SK-N-SH (cell line): ENCODE measurements around the gene ADAMTSL5. TPM values are rescaled to one million over a fixed set of nuclear protein-coding genes. Genes with fewer than 3 reads are reported as not detected.

ENCODE experiments used
- CTCF ChIA-PET: fragments of 300-600, 350-600 bp; formaldehyde crosslinking; extraction: SDS; loops from one replicate; lab custom pipeline; 2021; lab: Yijun Ruan, JAX
- POLR2A ChIA-PET: fragments of 350-600 bp; sonication (Branson Sonifier 250); formaldehyde crosslinking; extraction: SDS; loops from one replicate; lab custom pipeline; 2020; ENCODE audit warnings: antibody characterized with exemption, inconsistent platforms; lab: Yijun Ruan, JAX
- DNase-seq: peaks from one replicate; pipeline ENCODE4 v3.0.0; 2012
- H2AFZ ChIP-seq: fragments of 200-600 bp; sonication (generic); 2 replicates; pipeline ENCODE4 v1.8.1; 2016; ENCODE audit warnings: antibody characterized with exemption, mild to moderate bottlenecking, low read depth
- H3F3A ChIP-seq: fragments of 200-600 bp; sonication (generic); replicated peaks from 2 replicates; pipeline ENCODE3; 2016; ENCODE audit warnings: antibody characterized with exemption, mild to moderate bottlenecking; ENCODE audit not compliant: insufficient read depth
- H3K27ac ChIP-seq, 2 experiments: fragments of 200-500 bp in 1 of 2; fragments of 200-600 bp in 1 of 2; sonication (Bioruptor generic) in 1 of 2; sonication (generic), shearing (Covaris generic) in 1 of 2; 2 replicates each; pipeline versions ENCODE4 v1.5.1 to v1.6.1; 2014 to 2016; ENCODE audit warnings: low read depth in 2 of 2, inconsistent platforms in 1 of 2, low read length in 1 of 2, mild to moderate bottlenecking in 1 of 2, mixed read lengths in 1 of 2
- H3K27me3 ChIP-seq: fragments of 200-600 bp; sonication (generic), shearing (Covaris generic); 2 replicates; pipeline ENCODE4 v1.6.1; 2016; ENCODE audit warnings: mixed run types; ENCODE audit not compliant: insufficient read depth
- H3K36me3 ChIP-seq, 2 experiments: fragments of 200-500 bp in 1 of 2; fragments of 200-600 bp in 1 of 2; sonication (Bioruptor generic) in 1 of 2; sonication (generic) in 1 of 2; replicated peaks in 1 of 2; 2 replicates each; pipeline versions ENCODE3 to v1.5.1; 2014 to 2016; ENCODE audit warnings: low read length in 1 of 2, mild to moderate bottlenecking in 1 of 2; ENCODE audit not compliant: insufficient read depth in 2 of 2, control insufficient read depth in 1 of 2
- H3K4me1 ChIP-seq, 2 experiments: fragments of 200-500 bp in 1 of 2; fragments of 200-600 bp in 1 of 2; sonication (Bioruptor generic) in 1 of 2; sonication (generic), shearing (Covaris generic) in 1 of 2; 2 replicates each; pipeline versions ENCODE4 v1.5.1 to v1.6.1; 2014 to 2016; ENCODE audit warnings: low read depth in 1 of 2, low read length in 1 of 2, mixed run types in 1 of 2; ENCODE audit not compliant: insufficient read depth in 2 of 2, control insufficient read depth in 1 of 2
- H3K4me2 ChIP-seq: fragments of 200-600 bp; sonication (generic), shearing (Covaris generic); 2 replicates; pipeline ENCODE4 v1.6.1; 2017; ENCODE audit warnings: mixed run types
- H3K4me3 ChIP-seq, 2 experiments: fragments of 200-500 bp in 1 of 2; fragments of 200-600 bp in 1 of 2; sonication (Bioruptor generic) in 1 of 2; sonication (generic), shearing (Covaris generic) in 1 of 2; 2 replicates each; pipeline versions ENCODE4 v1.5.1 to v1.8.1; 2014 to 2016; ENCODE audit warnings: low read depth in 2 of 2, inconsistent platforms in 1 of 2, low read length in 1 of 2, mild to moderate bottlenecking in 1 of 2, mixed read lengths in 1 of 2, moderate library complexity in 1 of 2
- H3K79me2 ChIP-seq: fragments of 200-600 bp; sonication (generic); 2 replicates; pipeline ENCODE4 v1.8.1; 2017; ENCODE audit warnings: mild to moderate bottlenecking; ENCODE audit not compliant: insufficient read depth
- H3K9ac ChIP-seq: fragments of 200-600 bp; sonication (generic); 2 replicates; pipeline ENCODE4 v1.6.1; 2017; ENCODE audit warnings: mixed run types
- H3K9me2 ChIP-seq: fragments of 200-600 bp; sonication (generic); 2 replicates; pipeline ENCODE4 v1.6.1; 2017; ENCODE audit warnings: mixed run types
- H3K9me3 ChIP-seq: fragments of 200-600 bp; sonication (generic); 2 replicates; pipeline ENCODE4 v1.6.1; 2017; ENCODE audit warnings: mixed run types, mild to moderate bottlenecking, moderate library complexity
- H4K20me1 ChIP-seq: fragments of 200-600 bp; sonication (generic); 2 replicates; pipeline ENCODE4 v1.6.1; 2017; ENCODE audit warnings: mild to moderate bottlenecking, mixed run types; ENCODE audit not compliant: insufficient read depth
- CHD2 ChIP-seq: fragments of 150-350 bp; IDR thresholded peaks from 2 replicates; pipeline ENCODE4 v1.6.1; 2018; ENCODE audit warnings: low read length; ENCODE audit not compliant: partially characterized antibody
- ELF1 ChIP-seq: IDR thresholded peaks from 2 replicates; pipeline ENCODE4 v1.4.0; 2012
- EZH2phosphoT487 ChIP-seq: fragments of 200-600 bp; sonication (generic); IDR thresholded peaks from 2 replicates; pipeline ENCODE4 v1.6.1; 2017; ENCODE audit warnings: low read depth, mixed run types, mild to moderate bottlenecking, antibody characterized with exemption, moderate library complexity, borderline replicate concordance
- FOSL2 ChIP-seq: IDR thresholded peaks from 2 replicates; pipeline ENCODE4 v1.4.0; 2012; ENCODE audit warnings: low read depth, mild to moderate bottlenecking, moderate library complexity, borderline replicate concordance
- FOXJ3 ChIP-seq: sonication (generic); formaldehyde crosslinking; IDR thresholded peaks from 2 replicates; pipeline ENCODE4 v1.5.1; 2020; ENCODE audit warnings: mild to moderate bottlenecking, missing genetic modification reagents
- GATA2 ChIP-seq: sonication (generic); formaldehyde crosslinking; IDR thresholded peaks from 2 replicates; pipeline ENCODE4 v1.5.0; 2020; ENCODE audit warnings: mild to moderate bottlenecking, missing genetic modification reagents
- MXI1 ChIP-seq: IDR thresholded peaks from 2 replicates; pipeline ENCODE4 v1.6.1; 2012; ENCODE audit warnings: mild to moderate bottlenecking, low read depth, low read length, improper control_type of control experiment
- NRF1 ChIP-seq: IDR thresholded peaks from 2 replicates; pipeline ENCODE4 v1.6.1; 2012; ENCODE audit warnings: low read depth, mild to moderate bottlenecking, low read length
- POLR2AphosphoS5 ChIP-seq: IDR thresholded peaks from 2 replicates; pipeline ENCODE4 v1.6.1; 2012; ENCODE audit warnings: low read depth, low read length
- SMC3 ChIP-seq: IDR thresholded peaks from 2 replicates; pipeline ENCODE4 v1.6.1; 2012; ENCODE audit warnings: low read depth, low read length, improper control_type of control experiment
- TAF1 ChIP-seq: IDR thresholded peaks from 2 replicates; pipeline ENCODE4 v1.6.1; 2012; ENCODE audit warnings: low read depth, mild to moderate bottlenecking, low read length, moderate library complexity, borderline replicate concordance
- TEAD4 ChIP-seq: IDR thresholded peaks from 2 replicates; pipeline ENCODE4 v1.4.0; 2012; ENCODE audit warnings: mild to moderate bottlenecking, borderline replicate concordance; ENCODE audit not compliant: insufficient read depth
- YY1 ChIP-seq: IDR thresholded peaks from 2 replicates; pipeline ENCODE4 v1.4.0; 2012; ENCODE audit warnings: low read depth, mild to moderate bottlenecking
- ZBTB33 ChIP-seq: IDR thresholded peaks from 2 replicates; pipeline ENCODE4 v1.4.0; 2012; ENCODE audit warnings: low read depth, borderline replicate concordance
- WGBS: methylation state at CpG from one replicate; pipeline ENCODE4 v1.1.6; 2017; ENCODE audit warnings: low lambda C conversion rate; 5-methylcytosine and 5-hydroxymethylcytosine counted together
- polyA plus RNA-seq, 3 experiments: library from polyadenylated mRNA; depleted of rRNA; stranded (reverse); fragments of >200 nt; gene quantifications; 2 replicates each; pipeline ENCODE4 v1.2.3, GENCODE V29; 2012
- TF ChIP-seq, protein P1 (sequence below): IDR thresholded peaks from 2 replicates; pipeline ENCODE4; 2012
- TF ChIP-seq, protein P2 (sequence below): fragments of 150-350 bp; IDR thresholded peaks from 2 replicates; pipeline ENCODE4 v1.6.1; 2016; ENCODE audit warnings: mild to moderate bottlenecking, low read depth, low read length
- TF ChIP-seq, protein P3 (sequence below): IDR thresholded peaks from 2 replicates; pipeline ENCODE4 v1.4.0; 2012; ENCODE audit warnings: low read depth

Gene ADAMTSL5
- polyA plus RNA-seq, 1 of the 3 experiments (the other 2 are of a cell fraction) = 5.7 TPM

DNA sequence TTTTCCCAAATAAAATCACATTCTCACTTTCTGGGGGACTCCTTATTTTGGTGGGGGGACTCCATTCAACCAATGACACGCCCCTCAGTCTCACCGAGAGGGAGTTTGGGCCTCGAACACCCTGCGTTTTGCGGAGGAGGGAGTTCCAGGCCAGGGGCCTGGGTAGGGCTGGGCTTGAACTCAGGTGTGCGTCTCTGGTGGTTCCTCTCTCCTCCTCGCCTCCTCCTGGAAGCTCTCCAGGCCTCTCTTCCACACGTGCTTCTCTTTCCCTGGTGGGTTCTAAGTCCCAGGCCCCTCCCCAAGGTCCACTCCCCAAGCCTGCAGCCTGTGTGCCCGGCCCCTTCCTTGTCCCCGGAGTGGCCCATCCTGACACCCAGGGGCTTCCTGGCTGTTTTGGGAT, 40.6 kb upstream of the ADAMTSL5 start (continued):
- TF ChIP-seq, protein P1, sequence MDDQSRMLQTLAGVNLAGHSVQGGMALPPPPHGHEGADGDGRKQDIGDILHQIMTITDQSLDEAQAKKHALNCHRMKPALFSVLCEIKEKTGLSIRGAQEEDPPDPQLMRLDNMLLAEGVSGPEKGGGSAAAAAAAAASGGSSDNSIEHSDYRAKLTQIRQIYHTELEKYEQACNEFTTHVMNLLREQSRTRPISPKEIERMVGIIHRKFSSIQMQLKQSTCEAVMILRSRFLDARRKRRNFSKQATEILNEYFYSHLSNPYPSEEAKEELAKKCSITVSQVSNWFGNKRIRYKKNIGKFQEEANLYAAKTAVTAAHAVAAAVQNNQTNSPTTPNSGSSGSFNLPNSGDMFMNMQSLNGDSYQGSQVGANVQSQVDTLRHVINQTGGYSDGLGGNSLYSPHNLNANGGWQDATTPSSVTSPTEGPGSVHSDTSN = no peak
- TF ChIP-seq CHD2 = no peak
- TF ChIP-seq ELF1 = no peak

GRCh38 chr19:1551068-1552040, 38.5 kb upstream of the ADAMTSL5 start:
- Histone ChIP-seq H4K20me1 (peaks cover 10% of the 10 kb centered on the region; the same call in 1 of the 2 replicates), H3K9me2 (no peaks in the 10 kb centered on the region), H3K4me3 (no peak overlapping the region), H3F3A (peaks cover 4% of the 10 kb centered on the region), H2AFZ (no peak overlapping the region), H3K9ac (no peak overlapping the region), H3K27ac (no peak overlapping the region), H3K79me2 (peaks cover 6% of the 10 kb centered on the region; the same call in 1 of the 2 replicates), H3K4me1 (no peaks in the 10 kb centered on the region; a peak in 1 of 4 replicates), H3K9me3 (no peaks in the 10 kb centered on the region), H3K36me3 (no peaks in the 10 kb centered on the region), H3K4me2 (no peak overlapping the region), H3K27me3 (no peaks in the 10 kb centered on the region)
- ChIA-PET POLR2A (no interaction called here), CTCF (interaction anchor here (0.6 to 1.9 kb wide), 10 partner anchors 11 to 275 kb away, joined by 3 to 5 read pairs (median 4); no protein-coding TSS in a partner anchor)
- WGBS = 91% methylated on average over 14 of the region's 17 CpGs
- no peak for DNase-seq
- TF ChIP-seq FOXJ3 (no peak), EZH2phosphoT487 (no peak), ELF1 (no peak), ZBTB33 (no peak), POLR2AphosphoS5 (no peak), TEAD4 (no peak), TAF1 (no peak), NRF1 (no peak), SMC3 (no peak), MXI1 (no peak), YY1 (no peak), GATA2 (CRISPR knock-in tag) (no peak), FOSL2 (no peak)
- TF ChIP-seq, protein P1 = no peak
- TF ChIP-seq, protein P2, sequence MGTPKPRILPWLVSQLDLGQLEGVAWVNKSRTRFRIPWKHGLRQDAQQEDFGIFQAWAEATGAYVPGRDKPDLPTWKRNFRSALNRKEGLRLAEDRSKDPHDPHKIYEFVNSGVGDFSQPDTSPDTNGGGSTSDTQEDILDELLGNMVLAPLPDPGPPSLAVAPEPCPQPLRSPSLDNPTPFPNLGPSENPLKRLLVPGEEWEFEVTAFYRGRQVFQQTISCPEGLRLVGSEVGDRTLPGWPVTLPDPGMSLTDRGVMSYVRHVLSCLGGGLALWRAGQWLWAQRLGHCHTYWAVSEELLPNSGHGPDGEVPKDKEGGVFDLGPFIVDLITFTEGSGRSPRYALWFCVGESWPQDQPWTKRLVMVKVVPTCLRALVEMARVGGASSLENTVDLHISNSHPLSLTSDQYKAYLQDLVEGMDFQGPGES = no peak
- TF ChIP-seq, protein P3, sequence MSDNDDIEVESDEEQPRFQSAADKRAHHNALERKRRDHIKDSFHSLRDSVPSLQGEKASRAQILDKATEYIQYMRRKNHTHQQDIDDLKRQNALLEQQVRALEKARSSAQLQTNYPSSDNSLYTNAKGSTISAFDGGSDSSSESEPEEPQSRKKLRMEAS = no peak
- TF ChIP-seq, all 33 proteins: peak for 0
